ENCODE measurements around the gene ZNF470.

The ZNF470 gene

GRCh38 chr19:56611288-56611687 lies 44.0 kb downstream of the ZNF470 start:
- DNase-seq: no peak

GRCh38 chr19:56612737-56613136 lies 45.5 kb downstream of the ZNF470 start:
- DNase-seq: no peak

- DNase-seq: no peak
Observed at GRCh38 chr19:56613639-56614038, 46.4 kb downstream of the ZNF470 start.

- DNase-seq: no peak
Observed at GRCh38 chr19:56617531-56617930, 50.3 kb downstream of the ZNF470 start.

- DNase-seq: no peak
Observed at GRCh38 chr19:56619121-56619520, 51.9 kb downstream of the ZNF470 start.

GRCh38 chr19:56622374-56622773 lies 55.1 kb downstream of the ZNF470 start:
- DNase-seq: no peak

GRCh38 chr19:56623006-56623405 lies 55.7 kb downstream of the ZNF470 start:
- no peak for DNase-seq

- no peak for DNase-seq
Observed at GRCh38 chr19:56625708-56626107, 58.4 kb downstream of the ZNF470 start.

- DNase-seq: no peak
Observed at GRCh38 chr19:56633021-56633420, 65.8 kb downstream of the ZNF470 start.

GRCh38 chr19:56637976-56638555 lies 70.8 kb downstream of the ZNF470 start:
- DNase-seq: no peak
